A172 (cell line): ENCODE measurements around the gene RDH8. TPM values are rescaled to one million over a fixed set of nuclear protein-coding genes. Genes with fewer than 3 reads are reported as not detected.

Experiments used
- DNase-seq: peaks from one replicate; pipeline ENCODE4 v3.0.0-alpha.2; 2015; ENCODE audit warnings: low spot score
- total RNA-seq: library from RNA; depleted of rRNA; stranded (reverse); fragments of >200 nt; shearing (Covaris generic); gene quantifications from 2 replicates; pipeline ENCODE4 v1.2.3, GENCODE V29; 2014; rRNA removed

The RDH8 gene
- total RNA-seq, 1 experiment from 2014 or later: not detected

GRCh38 chr19:10036601-10037071, 23.4 kb downstream of the RDH8 start:
- DNase-seq: no peak

- DNase-seq: no peak
These were observed 24.1 kb downstream of the RDH8 start for GRCh38 chr19:10037367-10037766.

GRCh38 chr19:10037809-10038208, 24.5 kb downstream of the RDH8 start:
- no peak for DNase-seq

- peak; percentile 35 for DNase-seq
These were observed 30.1 kb downstream of the RDH8 start for GRCh38 chr19:10043286-10043927.

GRCh38 chr19:10044390-10044789, 31.1 kb downstream of the RDH8 start:
- no peak for DNase-seq

- no peak for DNase-seq
These were observed 32.1 kb downstream of the RDH8 start for GRCh38 chr19:10045371-10045770.

GRCh38 chr19:10049626-10050025, 36.3 kb downstream of the RDH8 start:
- no peak for DNase-seq

GRCh38 chr19:10052602-10053360, 39.5 kb downstream of the RDH8 start:
- DNase-seq: no peak

- no peak for DNase-seq
These were observed 48.5 kb downstream of the RDH8 start for GRCh38 chr19:10061717-10062310.

GRCh38 chr19:10068205-10068604, 54.9 kb downstream of the RDH8 start:
- no peak for DNase-seq

GRCh38 chr19:10069046-10069445, 55.8 kb downstream of the RDH8 start:
- DNase-seq: peak; percentile 38

- no peak for DNase-seq
These were observed 57.6 kb downstream of the RDH8 start for GRCh38 chr19:10070730-10071446.

Other genes with a start within 250 kb of the RDH8 start
- gene ZNF846, start 244.7 kb upstream of the RDH8 start, total RNA-seq: 1.2 and 3.8 TPM in 2 replicates
- 17.3 and 18.1 TPM in 2 replicates for gene FBXL12, start 194.4 kb upstream of the RDH8 start, total RNA-seq
- 506 and 560 TPM in 2 replicates for gene UBL5, start 185.6 kb upstream of the RDH8 start, total RNA-seq
- gene PIN1, start 178.2 kb upstream of the RDH8 start, total RNA-seq: 231 and 232 TPM in 2 replicates
- gene OLFM2, start 77.0 kb upstream of the RDH8 start, total RNA-seq: 0.77 and 2.2 TPM in 2 replicates
- 0.02 and 0.22 TPM in 2 replicates for gene COL5A3, start 3.0 kb upstream of the RDH8 start, total RNA-seq
- 16.5 and 20.4 TPM in 2 replicates for gene SHFL, start 72.8 kb downstream of the RDH8 start, total RNA-seq
- 0.47 and 0.86 TPM in 2 replicates for gene ANGPTL6, start 89.2 kb downstream of the RDH8 start, total RNA-seq
- 27.6 and 34.6 TPM in 2 replicates for gene PPAN, start 92.9 kb downstream of the RDH8 start, total RNA-seq
- 1.5 and 2.9 TPM in 2 replicates for gene P2RY11, start 98.2 kb downstream of the RDH8 start, total RNA-seq
- gene EIF3G, start 106.4 kb downstream of the RDH8 start, total RNA-seq: 305 and 379 TPM in 2 replicates
- 99.5 and 132 TPM in 2 replicates for gene DNMT1, start 181.5 kb downstream of the RDH8 start, total RNA-seq
- 1.7 and 2.5 TPM in 2 replicates for gene S1PR2, start 217.8 kb downstream of the RDH8 start, total RNA-seq
- gene MRPL4, start 238.7 kb downstream of the RDH8 start, total RNA-seq: 130 and 157 TPM in 2 replicates